HepG2 (cell line): Measurements from ENCODE around the gene PRR15L. TPM values are rescaled to one million over a fixed set of nuclear protein-coding genes. Genes with fewer than 3 reads are reported as not detected.

Experiments used
- ATAC-seq: fragments of 200-7000 bp; cut with Tn5 transposase; 3 replicates; pipeline ENCODE4 v1.9.1; 2020; ENCODE audit warnings: mild to moderate bottlenecking, moderate library complexity
- BruUV-seq: library from RNA; stranded (reverse); fragments of 400-500 nt; replicated peaks from 2 replicates; lab custom pipeline; 2021; lab: Mats Ljungman, UMichigan
- CTCF ChIA-PET: fragments of 300-600 bp; formaldehyde crosslinking; extraction: SDS; loops from one replicate; lab custom pipeline; 2021; ENCODE audit warnings: low total read pairs, inconsistent platforms, low intra/inter-chr PET ratio; lab: Yijun Ruan, JAX
- POLR2A ChIA-PET: fragments of 350-600 bp; sonication (Branson Sonifier 250); formaldehyde crosslinking; loops from one replicate; lab custom pipeline; 2020; ENCODE audit warnings: antibody characterized with exemption, inconsistent platforms; lab: Yijun Ruan, JAX
- DNase-seq: peaks from one replicate; pipeline ENCODE4 v3.0.0-alpha.2; 2015; ENCODE audit warnings: low spot score
- FAIRE-seq: peaks from 3 replicates; lab custom pipeline; 2011; peaks lifted over from hg19 to GRCh38; lab: Jason Lieb, UNC
- H2AFZ ChIP-seq: one replicate; pipeline ENCODE4 v1.6.1; 2011; ENCODE audit warnings: low read length, inconsistent platforms
- H3K27ac ChIP-seq: fragments of 300-600 bp; 3 replicates; pipeline ENCODE4 v1.8.0; 2011; ENCODE audit warnings: mixed run types, mild to moderate bottlenecking, mixed read lengths, low read length, inconsistent platforms; ENCODE audit not compliant: insufficient read depth; ENCODE audit errors: extremely low read length
- H3K27me3 ChIP-seq, 2 experiments: fragments of 200-600 bp in 1 of 2; 2 replicates in 1 of 2; 3 replicates in 1 of 2; pipeline versions ENCODE4 v1.6.0 to v1.8.0; 2011; ENCODE audit warnings: low read length in 2 of 2, mild to moderate bottlenecking in 2 of 2, moderate library complexity in 2 of 2, inconsistent platforms in 1 of 2; ENCODE audit not compliant: insufficient read depth in 2 of 2, control insufficient read depth in 1 of 2
- H3K36me3 ChIP-seq, 2 experiments: fragments of 200-600 bp in 1 of 2; replicated peaks in 1 of 2; 2 replicates in 1 of 2; 3 replicates in 1 of 2; pipeline versions ENCODE4 v1.5.1 to v1.8.0; 2011; ENCODE audit warnings: low read length in 2 of 2, inconsistent platforms in 1 of 2; ENCODE audit not compliant: insufficient read depth in 2 of 2, control insufficient read depth in 1 of 2
- H3K4me1 ChIP-seq: 2 replicates; pipeline ENCODE4 v1.5.1; 2012; ENCODE audit warnings: low read length, inconsistent platforms; ENCODE audit not compliant: insufficient read depth
- H3K4me2 ChIP-seq: 2 replicates; pipeline ENCODE4 v1.6.0; 2011; ENCODE audit warnings: low read depth, low read length, inconsistent platforms
- H3K4me3 ChIP-seq, 3 experiments: fragments of 200-600 bp in 1 of 3; sonication (generic), shearing (Covaris generic) in 1 of 3; replicated peaks in 1 of 3; 2 replicates each; pipeline ENCODE4 v1.5.1; 2011 to 2016; ENCODE audit warnings: low read length in 3 of 3, inconsistent platforms in 2 of 3, low read depth in 2 of 3, mild to moderate bottlenecking in 2 of 3, control low read depth in 1 of 3, mixed read lengths in 1 of 3; ENCODE audit not compliant: insufficient read depth in 1 of 3
- H3K79me2 ChIP-seq: one replicate; pipeline ENCODE4 v1.6.1; 2011; ENCODE audit warnings: low read length, inconsistent platforms; ENCODE audit not compliant: insufficient read depth
- H3K9ac ChIP-seq: 2 replicates; pipeline ENCODE4 v1.6.0; 2011; ENCODE audit warnings: mild to moderate bottlenecking, low read depth, low read length, inconsistent platforms; ENCODE audit not compliant: insufficient read depth
- H3K9me3 ChIP-seq: 2 replicates; pipeline ENCODE4 v1.5.1; 2012; ENCODE audit warnings: mild to moderate bottlenecking, low read length
- H4K20me1 ChIP-seq: 2 replicates; pipeline ENCODE4 v1.6.0; 2011; ENCODE audit warnings: inconsistent platforms, mild to moderate bottlenecking, low read length, moderate library complexity; ENCODE audit not compliant: insufficient read depth
- ARID5B ChIP-seq: IDR thresholded peaks from 2 replicates; pipeline ENCODE4 v1.4.0; 2020; ENCODE audit warnings: mild to moderate bottlenecking, missing genetic modification reagents
- FUBP1 ChIP-seq: sonication (generic); formaldehyde crosslinking; IDR thresholded peaks from 2 replicates; pipeline ENCODE4 v1.5.1; 2020; ENCODE audit warnings: missing genetic modification reagents, mild to moderate bottlenecking, borderline replicate concordance
- GATA4 ChIP-seq: sonication (generic); IDR thresholded peaks from 2 replicates; pipeline ENCODE4 v1.6.1; 2016; ENCODE audit warnings: antibody characterized with exemption, low read depth, borderline replicate concordance
- HOXD1 ChIP-seq: sonication (generic); formaldehyde crosslinking; IDR thresholded peaks from 2 replicates; pipeline ENCODE4 v1.5.0; 2020; ENCODE audit warnings: missing genetic modification reagents
- MAFK ChIP-seq, 2 experiments: IDR thresholded peaks in 1 of 2; conservative IDR thresholded peaks in 1 of 2; 2 replicates each; pipeline ENCODE4 v1.6.1; 2011; ENCODE audit warnings: improper control_type of control experiment in 2 of 2, low read length in 2 of 2
- RORA ChIP-seq: sonication (generic); formaldehyde crosslinking; IDR thresholded peaks from 2 replicates; pipeline ENCODE4 v1.5.0; 2020; ENCODE audit warnings: mild to moderate bottlenecking, missing genetic modification reagents, moderate library complexity
- SPEN ChIP-seq: sonication (generic); formaldehyde crosslinking; IDR thresholded peaks from 2 replicates; pipeline ENCODE4 v1.5.1; 2020; ENCODE audit warnings: low read depth, mild to moderate bottlenecking, missing genetic modification reagents
- STAT5B ChIP-seq: sonication (generic); formaldehyde crosslinking; IDR thresholded peaks from 2 replicates; pipeline ENCODE4 v1.4.0; 2020; ENCODE audit warnings: missing genetic modification reagents
- ZNF275 ChIP-seq: sonication (generic); formaldehyde crosslinking; IDR thresholded peaks from 2 replicates; pipeline ENCODE4 v1.8.0; 2022; ENCODE audit warnings: missing genetic modification reagents, mild to moderate bottlenecking, inconsistent platforms, borderline replicate concordance
- ZNF512B ChIP-seq: sonication (generic); formaldehyde crosslinking; IDR thresholded peaks from 2 replicates; pipeline ENCODE4 v1.5.1; 2020; ENCODE audit warnings: missing genetic modification reagents, mild to moderate bottlenecking, borderline replicate concordance
- ZNF562 ChIP-seq: sonication (generic); formaldehyde crosslinking; IDR thresholded peaks from 2 replicates; pipeline ENCODE4 v1.8.0; 2022; ENCODE audit warnings: missing genetic modification reagents, borderline replicate concordance
- ZNF891 ChIP-seq: sonication (generic); formaldehyde crosslinking; IDR thresholded peaks from 2 replicates; pipeline ENCODE4 v1.5.0; 2020; ENCODE audit warnings: mild to moderate bottlenecking, missing genetic modification reagents
- ZZZ3 ChIP-seq: sonication (generic); formaldehyde crosslinking; IDR thresholded peaks from 2 replicates; pipeline ENCODE4 v1.4.0; 2020; ENCODE audit warnings: missing genetic modification reagents, mild to moderate bottlenecking, borderline replicate concordance
- WGBS: methylation state at CpG from one replicate; pipeline ENCODE4 v1.1.6; 2017; ENCODE audit warnings: low lambda C conversion rate; 5-methylcytosine and 5-hydroxymethylcytosine counted together
- in situ Hi-C: cut with HindIII; loops from 2 replicates; pipeline ENCODE4 v1.10.0; 2017; ENCODE audit warnings: low pct_unique_long_range_greater_than_20kb; ENCODE audit not compliant: extremely low pct_ligation_motif_present
- intact Hi-C: fragments of 100-400 bp; cut with micrococcal nuclease; formaldehyde crosslinking; loops from one replicate; pipeline ENCODE4 v1.10.0; 2022; ENCODE audit not compliant: unreplicated experiment
- polyA plus RNA-seq, 8 experiments: library from polyadenylated mRNA; depleted of rRNA in 3 of 8; stranded (reverse) in 7 of 8; unstranded in 1 of 8; fragments of >200 nt; fragmentation: Illumina TruSeq in 4 of 8; extraction: Trizol in 4 of 8; gene quantifications; 2 replicates each; pipeline versions ENCODE4 v1.2.1 to v1.2.3, GENCODE V29; 2011 to 2016; ENCODE audit warnings: low read depth in 4 of 8, missing spikeins in 1 of 8, mixed read lengths in 1 of 8; ENCODE audit not compliant: insufficient read depth in 1 of 8
- total RNA-seq, 5 experiments: library from RNA; depleted of rRNA; stranded (reverse); fragments of >200 nt; fragmentation: Illumina TruSeq; extraction: Trizol; gene quantifications; 2 replicates each; pipeline ENCODE4 v1.2.3, GENCODE V29; 2016; ENCODE audit warnings: low read depth in 1 of 5

Gene PRR15L
- total and polyA plus RNA-seq, 2 of the 13 experiments (the other 11 are each of a cell fraction or from before 2014, with no cell fraction given), result 0.44 to 2.0 TPM

- TF ChIP-seq RORA (CRISPR knock-in tag), result no peak
- no peak for TF ChIP-seq HOXD1 (CRISPR knock-in tag)
- no peak for TF ChIP-seq FUBP1 (CRISPR knock-in tag)
- no peak for TF ChIP-seq ZNF275
- no peak for TF ChIP-seq ZNF562 (CRISPR knock-in tag)
- TF ChIP-seq ZNF891 (CRISPR knock-in tag), result no peak
Measured at GRCh38 chr17:47962901-47963300, 5.2 kb upstream of the PRR15L start (continued).

GRCh38 chr17:47961406-47961805, 3.7 kb upstream of the PRR15L start:
- H4K20me1 ChIP-seq, result no peaks in the 10 kb centered on the region
- H3K4me1 ChIP-seq, result peaks cover 63% of the 10 kb centered on the region
- H2AFZ ChIP-seq, result no peak overlapping the region
- no peaks in the 10 kb centered on the region for H3K79me2 ChIP-seq
- H3K4me2 ChIP-seq, result no peak overlapping the region
- H3K9ac ChIP-seq, result no peak overlapping the region
- in situ Hi-C loops (no loop called here), intact Hi-C loops (no loop called here)
- DNase-seq (no peak), ATAC-seq (no peak), FAIRE-seq (no peak)
- H3K27ac ChIP-seq, result no peak overlapping the region
- peaks cover 0 to 2% of the 10 kb centered on the region in 2 experiments; a peak in 4 of 5 replicates for H3K27me3 ChIP-seq
- ChIA-PET CTCF (no interaction called here), POLR2A (interaction anchor here (2.9 to 15.1 kb wide), 3 partner anchors 7 to 20 kb away, joined by 13 to 267 read pairs (median 20); partner anchors contain the start of genes CDK5RAP3 and PNPO)
- no peaks in the 10 kb centered on the region for H3K9me3 ChIP-seq
- H3K36me3 ChIP-seq, result no peaks in the 10 kb centered on the region
- no TSS peak for BruUV-seq
- H3K4me3 ChIP-seq, result no peak overlapping the region
- WGBS, result 68% methylated on average over 6 of the region's 6 CpGs
- TF ChIP-seq STAT5B (CRISPR knock-in tag), result no peak
- no peak for TF ChIP-seq ZZZ3 (CRISPR knock-in tag)
- TF ChIP-seq ZNF512B (CRISPR knock-in tag), result no peak
- TF ChIP-seq MAFK (conservative IDR thresholded peaks at IDR 0.05 in 1 of 2, IDR thresholded peaks at IDR 0.05 in 1 of 2; ENCODE audit: low read length in 2 of 2), result peak; percentile 94
- TF ChIP-seq GATA4, result no peak
- no peak for TF ChIP-seq ARID5B (CRISPR knock-in tag)
- no peak for TF ChIP-seq SPEN (CRISPR knock-in tag)
